ENCODE results near the gene NKIRAS2.

NKIRAS2 gene

DNA sequence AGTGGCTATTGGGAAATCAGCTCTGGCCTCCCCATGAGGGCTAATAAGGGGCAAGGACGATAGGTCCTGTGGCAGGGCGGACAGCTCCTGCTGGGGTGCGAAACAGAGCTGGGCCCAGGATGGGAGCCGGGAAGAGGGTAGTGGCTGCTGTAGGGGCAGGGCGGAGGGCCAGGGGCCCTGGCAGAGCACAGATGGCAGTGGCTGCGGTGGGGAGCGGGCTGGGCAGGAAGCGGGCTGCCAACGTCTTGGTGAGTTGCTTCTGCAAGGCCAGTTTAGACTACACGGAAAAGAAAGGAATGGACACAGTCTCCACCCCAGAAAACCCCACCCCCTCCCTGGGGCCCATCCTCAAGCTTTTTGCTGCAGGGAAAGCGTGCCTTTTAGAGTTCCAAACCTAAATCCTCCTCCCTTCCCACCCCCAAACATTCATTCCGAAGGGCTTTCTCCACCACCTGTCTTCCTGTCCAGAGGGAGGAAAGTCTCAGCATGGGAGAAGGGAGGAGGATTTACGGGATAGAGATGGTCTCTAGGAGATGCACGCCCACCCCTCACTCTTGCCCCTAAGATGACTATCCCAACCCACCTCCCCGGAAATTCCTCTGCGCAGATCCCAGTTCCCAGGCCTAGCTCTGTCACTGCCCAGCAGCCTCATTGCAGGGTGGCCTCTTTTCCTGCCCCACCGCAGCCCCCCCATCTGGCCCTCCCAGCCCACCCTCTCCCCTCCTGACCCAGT is 7.1 kb downstream of the NKIRAS2 start:
- DNase-seq (ENCODE audit: low read depth): no peak

DNA sequence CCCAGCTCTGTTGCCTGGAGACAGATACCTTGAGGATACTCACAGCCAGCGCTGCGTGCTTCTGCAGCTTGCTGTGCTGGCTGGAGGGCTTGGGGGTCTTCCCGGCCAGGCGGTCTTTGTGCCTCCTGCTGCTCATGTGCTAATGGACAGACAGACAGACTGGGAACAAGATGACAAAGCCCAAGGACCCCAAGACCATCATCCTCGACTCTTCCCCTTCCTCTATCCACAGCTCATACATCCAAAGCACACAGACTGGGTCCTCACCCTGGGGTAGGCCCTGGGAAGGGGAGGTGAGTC is 7.7 kb downstream of the NKIRAS2 start:
- no peak for DNase-seq (ENCODE audit: low read depth)

DNA sequence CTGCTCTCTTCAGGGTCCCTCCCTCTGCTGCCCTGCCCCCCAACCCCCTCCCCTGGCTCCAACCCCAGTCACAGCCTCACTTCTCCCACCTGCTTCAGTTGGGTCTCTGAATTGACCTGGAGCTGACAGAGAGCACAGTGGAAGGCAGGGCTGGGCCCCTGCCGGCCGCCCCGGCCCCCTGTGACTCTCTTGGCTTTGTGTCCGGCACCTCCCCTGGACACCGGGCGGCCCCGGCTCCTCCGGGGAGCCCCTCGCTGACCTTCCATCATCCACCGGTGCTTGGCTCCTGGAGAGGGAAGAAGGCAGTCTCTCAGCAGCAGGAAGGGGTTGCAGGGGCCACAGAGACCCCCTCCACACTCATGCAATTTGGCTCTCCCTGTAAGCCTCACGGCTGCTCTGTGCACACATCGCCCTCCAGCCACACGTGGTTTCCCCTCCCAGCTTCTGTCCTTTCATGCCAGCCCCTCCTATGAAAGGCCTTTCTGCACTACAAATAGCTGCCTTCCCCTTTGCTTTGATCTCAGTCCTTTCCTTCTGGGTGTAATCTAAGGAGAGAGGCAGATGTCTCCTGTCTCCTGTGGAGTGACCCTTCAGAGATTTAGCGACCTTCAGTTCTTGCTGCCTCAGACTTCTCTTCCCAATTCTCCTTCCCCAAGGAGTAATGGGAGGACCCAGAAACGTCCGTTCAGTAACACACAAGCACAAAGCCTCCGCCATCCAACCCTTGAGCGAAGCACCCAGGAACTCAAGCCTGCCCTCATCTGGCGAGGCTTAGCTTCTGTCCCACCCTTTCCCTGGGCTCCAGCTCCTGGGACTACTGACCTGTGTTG is 8.3 kb downstream of the NKIRAS2 start:
- DNase-seq (ENCODE audit: low read depth): peak; percentile 15

DNA sequence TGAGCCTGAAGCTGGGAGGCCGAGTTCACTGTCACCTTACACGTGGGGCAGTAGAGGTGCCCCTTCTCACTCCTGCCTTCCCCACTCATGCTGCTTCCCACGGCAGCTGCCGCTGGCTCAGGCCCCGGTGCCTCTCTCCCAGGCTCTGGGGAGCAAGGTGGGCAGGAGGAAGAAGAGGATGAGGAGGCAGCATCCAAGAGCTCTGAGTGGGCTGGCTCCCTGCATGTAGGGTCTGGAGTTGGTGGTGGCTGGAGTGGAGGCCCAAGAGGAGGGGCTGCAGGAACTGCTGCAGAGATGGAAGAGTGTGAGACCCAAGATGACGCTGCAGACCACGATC is 8.9 kb downstream of the NKIRAS2 start:
- DNase-seq (ENCODE audit: low read depth): no peak

GRCh38 chr17:42031584-42031983 is 11.7 kb downstream of the NKIRAS2 start:
- no peak for DNase-seq (ENCODE audit: low read depth)

- no peak for DNase-seq (ENCODE audit: low read depth)
Measured at GRCh38 chr17:42034059-42034458, 14.2 kb downstream of the NKIRAS2 start.

DNA sequence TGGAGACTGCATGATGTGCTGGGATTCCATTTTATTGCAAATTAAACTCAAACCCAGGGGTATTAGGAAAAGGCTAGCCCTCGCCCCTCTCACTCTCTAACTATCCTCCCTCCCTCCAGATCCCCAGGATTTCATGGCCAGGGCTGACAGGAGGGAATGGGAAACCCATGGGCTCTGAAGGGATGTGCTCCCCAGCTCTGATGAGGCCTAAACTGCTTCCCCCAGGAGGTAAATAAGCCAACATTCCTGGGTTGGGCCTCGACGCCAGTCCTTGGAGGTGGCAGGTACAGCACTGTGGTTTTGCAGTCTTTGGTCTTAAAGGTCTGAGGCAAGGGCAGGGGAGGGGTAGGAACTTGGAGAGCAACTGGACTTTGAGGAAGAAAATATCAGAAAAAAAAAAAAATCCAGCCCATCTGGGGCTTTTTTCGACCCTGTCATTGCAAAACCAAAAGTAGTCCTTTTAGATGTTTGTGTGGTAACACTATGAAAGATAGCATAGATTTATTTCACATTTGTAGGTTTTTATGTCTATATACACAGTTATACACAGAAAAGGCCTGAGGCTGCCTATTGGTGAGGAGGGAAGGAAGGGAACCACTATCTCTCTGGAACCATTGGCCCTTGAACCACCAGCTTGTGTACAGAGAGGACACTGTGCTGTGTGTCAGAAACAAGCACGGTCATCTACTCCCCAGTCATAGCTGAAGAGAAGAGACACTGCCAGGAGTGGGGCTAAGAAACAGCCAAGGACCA is 18.5 kb downstream of the NKIRAS2 start:
- no peak for DNase-seq (ENCODE audit: low read depth)

- DNase-seq (ENCODE audit: low read depth): no peak
Measured at GRCh38 chr17:42039794-42040763, 20.2 kb downstream of the NKIRAS2 start.

DNA sequence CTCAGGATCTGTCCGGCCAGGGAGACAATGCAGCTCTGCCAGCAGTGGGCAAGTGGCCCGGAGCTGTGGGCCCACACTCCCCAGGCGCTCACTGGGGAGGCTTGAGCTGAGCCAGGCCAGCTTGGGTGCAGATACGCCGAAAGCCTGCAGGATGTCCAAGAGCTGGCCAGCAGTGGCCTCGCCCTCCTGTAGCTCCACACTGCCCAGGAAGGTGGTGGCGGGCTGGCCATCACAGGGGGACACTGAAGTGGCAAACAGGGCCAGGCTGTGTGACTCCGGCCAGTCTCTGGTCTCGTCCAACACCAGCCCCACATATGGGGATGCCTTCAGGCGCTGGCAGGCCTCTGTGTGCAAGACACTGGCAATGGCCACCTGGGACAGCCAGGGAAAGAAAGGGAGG is 20.9 kb downstream of the NKIRAS2 start:
- no peak for DNase-seq (ENCODE audit: low read depth)

DNA sequence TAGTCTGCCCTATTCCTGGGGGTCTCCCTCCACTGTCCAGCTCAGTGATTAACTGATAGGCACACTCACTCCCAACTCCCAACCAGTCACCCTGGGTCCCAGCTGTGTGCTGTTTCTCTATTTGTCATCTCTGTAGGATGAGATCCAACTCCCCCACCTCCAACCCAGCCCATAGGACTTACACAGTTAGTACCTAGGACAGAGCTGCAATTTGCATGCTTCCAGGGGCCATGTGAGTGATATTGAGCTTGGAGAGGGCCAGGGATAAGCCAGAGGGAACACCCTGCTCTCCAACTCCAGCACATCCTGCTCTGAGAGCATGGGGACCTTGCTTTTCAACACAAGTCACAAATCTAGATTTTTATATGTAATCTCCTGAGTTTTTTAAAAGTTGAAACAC is 21.7 kb downstream of the NKIRAS2 start:
- no peak for DNase-seq (ENCODE audit: low read depth)

DNA sequence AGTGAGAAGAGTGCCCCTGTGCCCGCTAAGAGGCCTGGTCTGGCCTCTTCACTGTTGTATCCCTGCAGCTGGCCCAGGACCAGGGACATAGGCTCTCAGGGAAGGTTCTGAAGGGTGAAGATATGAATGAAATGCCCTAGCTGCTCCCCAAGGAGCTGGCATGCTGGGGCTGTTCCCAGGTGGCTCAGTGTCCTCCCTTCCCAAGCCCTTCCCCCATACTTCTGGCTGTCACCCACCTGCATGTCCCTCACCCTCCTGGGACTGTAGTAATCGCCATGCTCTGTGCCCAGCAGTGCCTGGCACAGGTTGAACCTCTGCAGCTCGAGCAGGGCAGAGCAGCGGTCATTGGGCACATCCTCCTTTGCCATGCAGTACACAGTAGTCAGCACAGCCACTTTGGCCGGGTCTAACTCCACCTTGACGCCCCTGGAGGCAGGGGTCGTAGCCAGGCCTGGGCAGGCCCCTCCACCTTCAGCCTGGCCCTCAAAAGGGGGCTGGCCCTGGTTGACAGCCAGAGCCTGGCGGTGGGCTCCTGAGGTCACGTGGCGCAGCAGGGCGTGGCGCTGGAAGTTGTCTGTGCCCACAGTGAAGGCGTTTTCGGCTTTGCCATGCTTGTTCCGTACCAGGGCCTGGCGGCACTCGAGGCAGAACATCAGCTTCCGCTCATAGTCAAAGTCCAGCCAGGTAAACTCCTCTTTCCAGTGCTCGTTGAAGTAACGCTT is 22.9 kb downstream of the NKIRAS2 start:
- DNase-seq (ENCODE audit: low read depth): no peak

DNA sequence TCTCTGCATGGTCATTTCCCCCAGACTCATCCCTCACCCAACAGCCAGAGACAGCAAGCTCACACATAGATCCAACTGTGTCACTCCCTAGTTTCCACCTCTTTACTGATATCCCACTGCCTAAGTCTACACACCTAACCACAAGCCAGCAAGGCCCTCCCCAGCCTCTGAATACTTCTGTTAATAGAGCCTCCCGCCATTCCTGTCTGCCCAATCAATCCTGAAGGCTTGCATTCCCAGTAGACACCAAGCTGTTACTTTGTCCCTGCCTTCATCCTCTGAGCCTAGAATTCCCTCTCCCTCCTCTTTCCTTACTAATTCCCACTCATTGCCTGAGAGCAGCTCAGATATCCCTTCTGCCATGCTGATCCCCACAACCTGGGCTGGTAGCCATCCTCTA is 25.8 kb downstream of the NKIRAS2 start:
- no peak for DNase-seq (ENCODE audit: low read depth)

- DNase-seq (ENCODE audit: low read depth): no peak
Measured at GRCh38 chr17:42047343-42047742, 27.5 kb downstream of the NKIRAS2 start.

- DNase-seq (ENCODE audit: low read depth): peak; percentile 9
Measured at GRCh38 chr17:42049834-42050392, 30.0 kb downstream of the NKIRAS2 start.

DNA sequence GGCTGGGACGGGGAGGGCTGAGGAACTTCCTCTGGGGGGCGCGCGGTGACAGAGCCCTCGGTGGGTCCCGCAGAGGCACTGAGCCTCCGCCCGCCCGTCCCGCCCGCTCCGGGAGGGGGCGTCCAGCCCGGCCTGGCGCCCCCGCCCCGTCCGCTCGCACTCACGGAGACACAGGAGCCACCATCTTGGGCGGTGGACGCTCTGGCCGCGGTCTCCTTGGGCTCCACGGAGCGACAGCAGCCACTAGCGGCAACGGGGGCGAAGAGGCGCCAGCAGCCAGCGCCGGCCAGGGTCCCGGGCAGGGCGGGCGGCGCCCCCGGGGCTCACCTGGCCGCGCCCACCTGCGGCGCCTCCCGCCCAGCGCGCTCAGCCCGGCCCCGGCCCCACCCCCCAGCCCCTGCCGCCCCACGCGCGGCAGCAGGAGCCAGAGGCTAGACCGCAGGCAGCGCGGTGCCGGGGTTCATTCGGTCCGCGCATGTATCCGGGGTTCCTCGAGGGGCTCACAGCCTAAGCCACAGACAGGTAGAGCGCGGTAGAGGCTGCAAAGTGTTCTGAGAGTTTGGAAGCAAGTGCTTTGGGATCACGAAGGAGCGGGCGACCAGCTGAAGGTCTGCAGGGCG is 30.6 kb downstream of the NKIRAS2 start, which contains the start of gene C17orf113:
Gene C17orf113 (minus strand): TSS at position 209 of the 620 bp plus-strand sequence. CDS start 7,225 bp downstream, outside the sequence.
- DNase-seq (ENCODE audit: low read depth): peak; percentile 40

DNA sequence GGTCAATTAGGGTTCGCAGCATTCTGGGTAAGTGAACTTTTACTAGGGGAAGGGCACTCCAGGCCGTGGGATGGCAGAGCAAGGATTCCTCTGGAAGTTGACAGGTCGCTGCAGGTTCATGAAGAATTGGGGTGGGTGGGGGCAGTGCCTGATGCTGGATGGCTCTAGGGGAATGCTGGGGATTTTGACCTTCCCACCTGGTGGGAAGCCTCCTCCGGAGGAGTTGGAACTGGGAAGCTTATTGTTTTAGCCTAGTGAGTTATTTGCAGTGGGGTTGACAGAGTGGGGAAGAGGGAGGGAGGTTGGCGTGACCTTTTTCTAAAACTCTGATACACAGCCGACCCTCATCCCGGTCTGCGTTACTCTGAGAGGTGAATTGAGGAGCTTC is 31.1 kb downstream of the NKIRAS2 start:
- no peak for DNase-seq (ENCODE audit: low read depth)

- no peak for DNase-seq (ENCODE audit: low read depth)
Measured at GRCh38 chr17:42051645-42052044, 31.8 kb downstream of the NKIRAS2 start.

- no peak for DNase-seq (ENCODE audit: low read depth)
Measured at GRCh38 chr17:42052346-42052877, 32.5 kb downstream of the NKIRAS2 start.

DNA sequence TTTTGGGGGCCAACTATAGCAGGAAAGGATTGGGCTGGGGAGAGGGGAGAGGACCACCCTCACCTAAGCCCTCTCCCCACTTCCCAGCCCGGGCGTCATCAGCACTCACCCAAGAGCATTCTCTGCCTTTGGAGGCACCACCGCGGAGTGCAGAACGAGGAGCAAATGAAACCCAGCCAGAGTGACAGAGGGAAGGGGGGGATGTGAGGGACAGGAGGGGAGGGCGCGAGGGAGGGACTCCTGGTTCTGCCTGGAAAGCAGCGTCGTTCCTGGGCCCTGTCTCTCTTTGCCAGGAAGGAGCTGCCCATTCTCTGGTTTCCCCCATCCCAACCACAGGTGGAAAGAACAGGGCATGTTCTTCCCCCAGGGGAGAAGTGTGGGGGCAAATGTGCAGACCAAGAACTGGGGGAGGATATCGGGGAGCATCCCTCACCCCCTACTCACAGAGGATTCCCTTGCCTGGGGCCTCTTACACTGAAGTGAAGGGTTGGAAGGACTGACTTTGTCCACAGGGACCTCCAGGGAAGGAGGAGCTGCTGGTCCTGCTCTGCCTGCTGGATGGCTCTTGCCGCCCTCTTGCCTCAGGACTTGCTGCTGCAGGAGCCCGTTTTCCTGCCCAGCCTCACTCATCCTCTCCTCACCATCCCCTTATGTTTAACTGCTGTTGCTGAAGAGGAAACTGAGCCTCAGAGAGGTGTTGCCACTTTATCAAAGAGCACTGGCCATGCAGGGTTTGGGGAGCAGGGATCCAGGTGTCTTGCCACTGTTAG is 34.0 kb downstream of the NKIRAS2 start:
- DNase-seq (ENCODE audit: low read depth): no peak

Measured in EH (cell line).